Measurements from ENCODE around the gene FBN2. TPM values are rescaled to one million over a fixed set of nuclear protein-coding genes. Genes with fewer than 3 reads are reported as not detected.

FBN2 gene
- total and polyA plus RNA-seq, 9 of the 15 experiments (the other 6 are each of a cell fraction or from before 2014, with no cell fraction given): 0.01 to 0.09 TPM; not detected in 7

DNA sequence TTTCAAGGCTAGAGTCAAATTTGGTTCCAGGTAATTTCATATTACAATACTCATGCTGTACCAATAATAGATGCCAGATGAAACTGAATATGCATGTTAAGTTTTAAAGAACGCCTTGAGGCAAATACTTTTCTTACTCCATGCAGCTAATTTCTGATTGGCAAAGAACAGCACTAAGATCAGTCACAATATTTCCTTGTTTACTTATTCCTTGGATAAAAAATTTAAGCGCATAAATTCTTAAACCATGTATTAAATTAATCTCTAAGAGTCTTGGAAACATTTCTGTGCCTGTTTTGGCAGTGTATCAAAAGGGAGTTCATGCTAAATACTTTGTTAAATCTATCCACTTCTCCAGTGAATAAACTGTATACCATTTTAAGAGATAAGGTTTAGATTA, 281.0 kb downstream of the FBN2 start:
- H2AFZ ChIP-seq (ENCODE audit: low read depth, low read length): no peak overlapping the region
- H3K27me3 ChIP-seq (ENCODE audit: control insufficient read depth in 2 of 2, insufficient read depth in 2 of 2, low read length in 2 of 2): no peaks in the 10 kb centered on the region
- FAIRE-seq (no peak), DNase-seq (ENCODE audit: extremely low read depth in 1 of 4, low spot score in 3 of 4) (no peak), ATAC-seq (no peak)
- no peak overlapping the region for H3K27ac ChIP-seq (ENCODE audit: extremely low read depth, low read depth, low read length)
- no peaks in the 10 kb centered on the region for H3K9me1 ChIP-seq (ENCODE audit: control insufficient read depth, insufficient read depth, low read length)
- no peaks in the 10 kb centered on the region for H4K20me1 ChIP-seq (replicated peaks; ENCODE audit: control insufficient read depth, insufficient read depth, low read length)
- no peaks in the 10 kb centered on the region for H3K79me2 ChIP-seq (ENCODE audit: control insufficient read depth, insufficient read depth, low read length)
- in situ Hi-C loops (cut with MboI): no loop called here
- BruUV-seq (replicated peaks): no TSS peak
- H3K4me1 ChIP-seq (replicated peaks in 1 of 2; ENCODE audit: control insufficient read depth in 2 of 2, insufficient read depth in 2 of 2, low read length in 2 of 2): no peaks in the 10 kb centered on the region
- H3K36me3 ChIP-seq (ENCODE audit: control insufficient read depth, insufficient read depth, low read length): no peaks in the 10 kb centered on the region
- TF ChIP-seq NCOA6 (IDR thresholded peaks at IDR 0.05) (no peak), ZNF146 (CRISPR knock-in tag; IDR thresholded peaks at IDR 0.05; ENCODE audit: unreplicated experiment) (no peak), ZNF699 (CRISPR knock-in tag; IDR thresholded peaks at IDR 0.05; ENCODE audit: insufficient replicate concordance) (no peak), SNIP1 (IDR thresholded peaks at IDR 0.05; ENCODE audit: low read depth) (no peak)
- TF ChIP-seq, protein P1, sequence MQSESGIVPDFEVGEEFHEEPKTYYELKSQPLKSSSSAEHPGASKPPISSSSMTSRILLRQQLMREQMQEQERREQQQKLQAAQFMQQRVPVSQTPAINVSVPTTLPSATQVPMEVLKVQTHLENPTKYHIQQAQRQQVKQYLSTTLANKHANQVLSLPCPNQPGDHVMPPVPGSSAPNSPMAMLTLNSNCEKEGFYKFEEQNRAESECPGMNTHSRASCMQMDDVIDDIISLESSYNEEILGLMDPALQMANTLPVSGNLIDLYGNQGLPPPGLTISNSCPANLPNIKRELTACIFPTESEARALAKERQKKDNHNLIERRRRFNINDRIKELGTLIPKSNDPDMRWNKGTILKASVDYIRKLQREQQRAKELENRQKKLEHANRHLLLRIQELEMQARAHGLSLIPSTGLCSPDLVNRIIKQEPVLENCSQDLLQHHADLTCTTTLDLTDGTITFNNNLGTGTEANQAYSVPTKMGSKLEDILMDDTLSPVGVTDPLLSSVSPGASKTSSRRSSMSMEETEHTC (IDR thresholded peaks at IDR 0.05): no peak
- TF ChIP-seq, protein P2, sequence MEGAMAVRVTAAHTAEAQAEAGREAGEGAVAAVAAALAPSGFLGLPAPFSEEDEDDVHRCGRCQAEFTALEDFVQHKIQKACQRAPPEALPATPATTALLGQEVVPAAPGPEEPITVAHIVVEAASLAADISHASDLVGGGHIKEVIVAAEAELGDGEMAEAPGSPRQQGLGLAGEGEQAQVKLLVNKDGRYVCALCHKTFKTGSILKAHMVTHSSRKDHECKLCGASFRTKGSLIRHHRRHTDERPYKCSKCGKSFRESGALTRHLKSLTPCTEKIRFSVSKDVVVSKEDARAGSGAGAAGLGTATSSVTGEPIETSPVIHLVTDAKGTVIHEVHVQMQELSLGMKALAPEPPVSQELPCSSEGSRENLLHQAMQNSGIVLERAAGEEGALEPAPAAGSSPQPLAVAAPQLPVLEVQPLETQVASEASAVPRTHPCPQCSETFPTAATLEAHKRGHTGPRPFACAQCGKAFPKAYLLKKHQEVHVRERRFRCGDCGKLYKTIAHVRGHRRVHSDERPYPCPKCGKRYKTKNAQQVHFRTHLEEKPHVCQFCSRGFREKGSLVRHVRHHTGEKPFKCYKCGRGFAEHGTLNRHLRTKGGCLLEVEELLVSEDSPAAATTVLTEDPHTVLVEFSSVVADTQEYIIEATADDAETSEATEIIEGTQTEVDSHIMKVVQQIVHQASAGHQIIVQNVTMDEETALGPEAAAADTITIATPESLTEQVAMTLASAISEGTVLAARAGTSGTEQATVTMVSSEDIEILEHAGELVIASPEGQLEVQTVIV (CRISPR knock-in tag; IDR thresholded peaks at IDR 0.05; ENCODE audit: borderline replicate concordance): no peak
- TF ChIP-seq, protein P3, sequence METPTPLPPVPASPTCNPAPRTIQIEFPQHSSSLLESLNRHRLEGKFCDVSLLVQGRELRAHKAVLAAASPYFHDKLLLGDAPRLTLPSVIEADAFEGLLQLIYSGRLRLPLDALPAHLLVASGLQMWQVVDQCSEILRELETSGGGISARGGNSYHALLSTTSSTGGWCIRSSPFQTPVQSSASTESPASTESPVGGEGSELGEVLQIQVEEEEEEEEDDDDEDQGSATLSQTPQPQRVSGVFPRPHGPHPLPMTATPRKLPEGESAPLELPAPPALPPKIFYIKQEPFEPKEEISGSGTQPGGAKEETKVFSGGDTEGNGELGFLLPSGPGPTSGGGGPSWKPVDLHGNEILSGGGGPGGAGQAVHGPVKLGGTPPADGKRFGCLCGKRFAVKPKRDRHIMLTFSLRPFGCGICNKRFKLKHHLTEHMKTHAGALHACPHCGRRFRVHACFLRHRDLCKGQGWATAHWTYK (CRISPR knock-in tag; IDR thresholded peaks at IDR 0.05): no peak
- H3K4me2 ChIP-seq (ENCODE audit: insufficient read depth, low read length): no peak overlapping the region
- H3K9me3 ChIP-seq (replicated peaks; ENCODE audit: control insufficient read depth, insufficient read depth, low read depth, low read length): no peaks in the 10 kb centered on the region
- no peak overlapping the region for H3K4me3 ChIP-seq
- ChIA-PET CTCF (ENCODE audit: low intra/inter-chr PET ratio) (no interaction called here), POLR2A (no interaction called here)
- 2% methylated on average over 2 of the region's 2 CpGs for WGBS (ENCODE audit: insufficient coverage, low coverage, missing lambda C conversion rate)
- H3K9ac ChIP-seq (ENCODE audit: insufficient read depth in 1 of 2, low read depth in 2 of 2, low read length in 2 of 2): no peak overlapping the region
- intact Hi-C loops (cut with micrococcal nuclease): no loop called here
